ENCODE data around the gene TMEM273.

DNA sequence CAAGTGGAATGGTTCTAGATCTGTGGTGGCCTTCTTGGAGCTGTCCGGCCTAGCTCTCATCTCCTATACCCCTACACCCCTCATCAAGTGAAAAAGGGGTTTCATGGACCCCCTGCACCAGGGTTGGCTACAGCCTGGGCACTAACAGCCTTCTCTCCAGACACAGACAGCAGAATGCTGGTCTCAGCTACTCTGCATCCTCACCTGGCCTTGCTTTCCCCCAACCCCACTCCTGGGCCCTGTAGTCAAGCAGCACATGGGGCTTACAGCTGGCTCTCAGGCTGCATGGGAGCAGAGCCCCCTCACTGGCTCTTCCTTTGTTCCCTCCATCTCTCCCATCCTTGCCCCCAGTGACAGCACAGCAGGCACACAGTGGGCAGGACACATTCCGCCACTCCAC is 20.8 kb upstream of the TMEM273 start:
- TF ChIP-seq, protein P1, sequence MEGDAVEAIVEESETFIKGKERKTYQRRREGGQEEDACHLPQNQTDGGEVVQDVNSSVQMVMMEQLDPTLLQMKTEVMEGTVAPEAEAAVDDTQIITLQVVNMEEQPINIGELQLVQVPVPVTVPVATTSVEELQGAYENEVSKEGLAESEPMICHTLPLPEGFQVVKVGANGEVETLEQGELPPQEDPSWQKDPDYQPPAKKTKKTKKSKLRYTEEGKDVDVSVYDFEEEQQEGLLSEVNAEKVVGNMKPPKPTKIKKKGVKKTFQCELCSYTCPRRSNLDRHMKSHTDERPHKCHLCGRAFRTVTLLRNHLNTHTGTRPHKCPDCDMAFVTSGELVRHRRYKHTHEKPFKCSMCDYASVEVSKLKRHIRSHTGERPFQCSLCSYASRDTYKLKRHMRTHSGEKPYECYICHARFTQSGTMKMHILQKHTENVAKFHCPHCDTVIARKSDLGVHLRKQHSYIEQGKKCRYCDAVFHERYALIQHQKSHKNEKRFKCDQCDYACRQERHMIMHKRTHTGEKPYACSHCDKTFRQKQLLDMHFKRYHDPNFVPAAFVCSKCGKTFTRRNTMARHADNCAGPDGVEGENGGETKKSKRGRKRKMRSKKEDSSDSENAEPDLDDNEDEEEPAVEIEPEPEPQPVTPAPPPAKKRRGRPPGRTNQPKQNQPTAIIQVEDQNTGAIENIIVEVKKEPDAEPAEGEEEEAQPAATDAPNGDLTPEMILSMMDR (IDR thresholded peaks at IDR 0.05): no peak
- TF ChIP-seq POLR2A (IDR thresholded peaks at IDR 0.05) (no peak), EP300 (IDR thresholded peaks at IDR 0.05) (no peak), POLR2AphosphoS5 (IDR thresholded peaks at IDR 0.05) (no peak)

Measured in suprapubic skin (tissue), 4 donors.